Middle frontal gyrus (tissue), 1 donor: ENCODE data around the gene RERE.
"Not testable (repeated sequence)": the region's sequence is repeated elsewhere in the genome, so short reads cannot be mapped to it uniquely, and the experiment has no call there.

ENCODE experiments used
- DNase-seq: peaks from one replicate; pipeline ENCODE4 v3.0.0-alpha.2; 2015; ENCODE audit warnings: low spot score; ENCODE audit errors: extremely low spot score

The RERE gene

GRCh38 chr1:8460784-8461183 is 356.7 kb downstream of the RERE start:
- DNase-seq = no peak

DNA sequence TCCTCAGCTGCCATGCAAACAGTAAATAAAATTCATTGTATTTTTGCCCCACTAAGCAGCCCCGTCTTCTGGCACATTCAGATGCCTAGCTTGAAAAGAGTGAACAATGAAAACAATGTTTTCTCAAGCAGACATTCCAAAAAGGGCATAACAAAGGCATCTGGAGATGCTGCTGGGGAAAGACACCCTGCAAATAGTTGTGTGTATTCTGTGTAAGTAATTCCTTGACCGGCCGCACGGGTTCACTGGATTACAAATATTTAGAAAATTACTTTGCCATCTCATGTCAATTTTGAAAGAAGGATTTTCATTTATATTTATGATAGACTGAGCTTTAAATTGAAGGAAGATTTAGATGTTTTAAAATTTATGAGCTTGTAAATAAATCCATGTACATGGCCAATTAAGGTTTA is 357.3 kb downstream of the RERE start:
- DNase-seq = no peak

DNA sequence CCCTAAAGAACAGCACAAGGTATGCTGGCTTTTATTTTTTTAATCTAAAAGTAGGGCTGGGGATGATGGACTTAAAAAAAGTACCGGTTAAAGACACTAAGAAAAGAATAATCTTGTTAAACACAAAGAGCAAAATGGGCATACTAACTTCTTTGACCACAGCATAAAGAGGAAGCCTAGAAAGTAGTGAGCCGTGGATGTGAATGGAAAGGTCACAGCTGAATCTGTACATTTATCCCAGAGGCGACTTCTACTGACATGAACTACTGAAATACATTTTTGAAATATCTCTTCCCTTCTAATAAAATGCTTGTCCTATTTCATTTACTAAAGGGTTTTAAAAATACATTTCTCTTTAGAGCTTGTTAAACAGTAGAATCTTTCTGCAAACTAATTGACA is 358.8 kb downstream of the RERE start:
- DNase-seq = no peak

DNA sequence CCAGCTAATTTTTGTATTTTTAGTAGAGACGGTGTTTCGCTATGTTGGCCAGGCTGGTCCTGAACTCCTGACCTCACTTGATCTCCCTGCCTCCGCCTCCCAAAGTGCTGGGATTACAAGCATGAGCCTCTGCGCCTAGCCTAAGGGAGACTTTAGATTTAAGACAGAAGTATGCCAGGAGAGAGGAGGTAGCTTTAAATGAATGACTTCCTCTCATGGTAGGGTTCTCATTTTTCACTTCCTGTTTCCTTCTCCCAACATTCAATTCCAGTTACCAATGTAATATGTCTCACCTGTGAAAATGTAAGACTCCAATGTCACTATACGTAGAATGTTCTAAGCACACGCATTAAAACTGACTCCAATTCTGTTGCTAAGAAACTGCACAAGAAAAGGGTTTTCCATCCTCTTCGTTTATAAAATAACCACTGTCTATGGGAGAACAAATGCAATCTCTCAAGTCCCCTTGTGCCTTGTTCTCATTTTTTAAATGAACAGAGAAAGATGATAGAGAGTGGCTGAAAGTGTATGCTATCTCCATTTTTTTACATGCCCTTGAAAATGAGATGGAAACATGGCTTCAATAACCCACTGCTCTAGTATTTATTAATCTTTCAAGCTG is 359.6 kb downstream of the RERE start:
- no peak for DNase-seq

- DNase-seq = no peak
Measured at GRCh38 chr1:8456991-8457390, 360.4 kb downstream of the RERE start.

GRCh38 chr1:8456308-8456912 is 361.0 kb downstream of the RERE start:
- no peak for DNase-seq

DNA sequence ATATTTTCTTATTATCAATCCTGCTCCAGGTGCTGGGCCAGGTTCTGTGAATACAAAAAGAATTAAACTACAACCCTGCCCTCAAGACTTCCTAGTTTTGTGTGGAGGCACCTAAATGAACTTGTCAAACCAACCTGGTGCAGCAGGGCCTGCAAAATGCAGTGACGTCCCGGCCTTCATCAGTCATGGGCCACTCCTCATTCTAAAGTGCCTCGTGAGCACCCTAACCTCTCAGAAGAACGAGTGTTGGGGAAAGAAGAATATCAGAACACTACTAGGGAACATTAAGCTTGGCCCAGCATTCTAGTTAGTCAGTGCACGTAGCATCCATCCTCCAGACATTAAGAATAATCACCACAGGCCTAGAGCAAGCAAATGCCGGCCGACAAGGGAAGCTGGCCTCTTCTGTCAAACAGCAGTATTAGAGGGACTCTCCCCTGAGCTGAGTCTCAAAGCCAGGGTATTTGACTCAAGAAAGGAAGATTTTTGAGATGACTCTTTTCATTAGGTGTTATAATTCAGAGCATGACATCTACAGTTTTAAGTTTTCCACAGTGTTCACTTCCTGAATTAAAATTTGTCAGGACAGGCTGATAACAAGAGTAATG is 361.6 kb downstream of the RERE start:
- no peak for DNase-seq

GRCh38 chr1:8450312-8450711 is 367.1 kb downstream of the RERE start:
- DNase-seq = no peak

DNA sequence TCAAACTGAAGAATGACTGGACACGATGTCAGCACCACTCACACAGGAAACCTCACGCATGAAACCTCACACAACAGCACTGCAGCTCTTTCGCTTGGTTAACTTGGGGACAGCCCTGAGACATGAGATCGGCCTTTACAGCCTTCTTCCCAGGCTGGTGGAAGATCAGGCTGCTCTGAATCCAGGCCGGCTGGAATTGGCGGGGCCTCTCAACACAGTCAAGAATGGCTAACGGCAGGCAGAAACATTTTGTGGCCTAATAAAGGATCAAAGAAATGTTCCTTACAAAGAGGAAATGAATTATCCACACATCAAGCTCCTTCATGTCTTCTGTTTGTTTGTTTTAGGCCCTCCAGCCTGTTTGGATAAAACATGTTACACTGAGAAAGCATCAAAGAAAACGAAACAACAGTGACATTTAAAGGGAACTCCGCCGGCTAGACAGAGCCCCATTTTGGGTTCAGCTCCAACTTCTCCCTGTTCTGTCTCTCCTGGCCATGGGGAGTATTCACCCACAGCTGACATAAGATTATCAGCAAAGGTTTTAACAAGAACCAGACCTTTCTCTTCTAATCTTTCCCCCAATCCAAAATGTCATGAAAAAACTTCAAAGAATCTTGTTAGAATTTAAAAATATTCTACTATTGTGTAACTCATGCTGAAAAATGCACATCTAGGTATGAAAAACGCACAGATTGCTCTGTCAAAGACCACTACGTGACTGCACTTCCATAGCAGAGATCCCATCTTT is 368.4 kb downstream of the RERE start:
- no peak for DNase-seq

- not testable (repeated sequence) for DNase-seq
Measured at GRCh38 chr1:8448505-8448904, 368.9 kb downstream of the RERE start.

GRCh38 chr1:8447616-8448150 is 369.8 kb downstream of the RERE start:
- no peak for DNase-seq

DNA sequence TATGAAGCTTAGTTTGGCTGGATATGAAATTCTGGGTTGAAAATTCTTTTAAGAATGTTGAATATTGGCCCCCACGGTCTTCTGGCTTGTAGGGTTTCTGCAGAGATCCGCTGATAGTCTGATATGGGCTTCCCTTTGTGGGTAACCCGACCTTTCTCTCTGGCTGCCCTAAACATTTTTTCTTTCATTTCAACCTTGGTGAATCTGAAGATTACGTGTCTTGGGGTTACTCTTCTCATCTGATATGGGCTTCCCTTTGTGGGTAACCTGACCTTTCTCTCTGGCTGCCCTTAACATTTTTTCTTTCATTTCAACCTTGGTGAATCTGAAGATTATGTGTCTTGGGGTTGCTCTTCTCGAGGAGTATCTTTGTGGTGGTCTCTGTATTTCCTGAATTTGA is 371.3 kb downstream of the RERE start:
- not testable (repeated sequence) for DNase-seq

- no peak for DNase-seq
Measured at GRCh38 chr1:8443558-8444194, 373.8 kb downstream of the RERE start.

GRCh38 chr1:8441426-8441825 is 376.0 kb downstream of the RERE start:
- no peak for DNase-seq

- DNase-seq = no peak
Measured at GRCh38 chr1:8439015-8439702, 378.3 kb downstream of the RERE start.

GRCh38 chr1:8438489-8438888 is 379.0 kb downstream of the RERE start:
- no peak for DNase-seq

DNA sequence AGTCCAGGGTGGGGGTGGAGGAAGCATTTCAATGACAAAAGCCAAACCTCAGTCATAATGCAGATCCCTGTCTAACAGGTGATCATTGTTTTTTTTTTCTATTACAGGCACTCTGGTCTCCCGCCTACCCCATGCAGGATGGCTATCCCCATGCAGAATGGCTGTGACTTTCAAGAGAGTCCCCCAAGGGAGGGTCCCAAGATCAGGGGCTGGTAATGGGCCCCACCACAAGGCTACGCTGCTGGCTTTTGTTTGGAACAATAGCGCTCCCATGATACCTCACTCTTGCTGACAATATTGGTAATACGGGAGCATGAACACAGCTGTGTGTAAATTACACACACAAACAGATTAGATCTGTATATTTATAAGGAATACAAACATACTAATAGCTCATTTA is 380.1 kb downstream of the RERE start:
- no peak for DNase-seq

DNA sequence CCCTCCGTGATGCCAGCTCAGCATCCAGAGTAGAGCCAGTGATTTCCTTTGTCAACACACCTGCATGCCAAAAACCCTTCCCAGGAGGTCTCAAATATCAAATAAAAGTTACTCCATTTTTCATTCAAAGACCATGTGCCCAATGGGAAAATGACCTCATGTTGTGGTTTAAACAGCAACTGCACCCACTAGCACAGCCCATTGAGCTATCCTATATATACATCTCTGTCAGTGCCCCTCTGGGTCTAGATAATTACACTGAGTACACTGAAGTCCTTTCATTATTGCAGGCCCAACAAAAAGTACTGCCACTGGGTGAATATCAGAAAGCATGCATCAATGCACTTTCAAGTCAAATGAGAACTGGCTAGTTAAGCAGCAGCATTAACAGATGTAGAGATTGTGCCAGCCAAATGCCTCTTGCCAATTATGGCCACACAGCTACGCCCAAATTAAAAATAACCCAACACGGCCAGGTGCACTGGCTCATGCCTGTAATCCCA is 381.8 kb downstream of the RERE start:
- DNase-seq = no peak

DNA sequence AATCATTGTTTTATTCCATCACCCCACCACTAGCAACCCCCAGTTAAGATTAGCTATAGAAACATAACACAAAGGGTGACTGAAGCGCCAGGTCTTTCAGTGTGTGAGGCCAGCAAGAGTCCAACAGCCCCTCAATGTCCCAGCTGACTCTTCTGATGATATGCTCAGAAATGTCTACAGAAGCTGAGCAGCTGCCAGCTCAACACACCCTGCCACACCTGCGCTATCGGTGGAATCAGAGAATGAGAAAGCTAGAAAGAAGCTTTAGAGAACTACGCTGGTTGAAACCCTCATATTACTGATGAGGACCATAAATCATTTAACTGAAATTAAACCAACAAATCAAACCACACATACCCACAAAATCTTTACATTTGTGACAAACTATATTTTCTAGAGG is 383.3 kb downstream of the RERE start:
- no peak for DNase-seq

GRCh38 chr1:8431784-8432183 is 385.7 kb downstream of the RERE start:
- no peak for DNase-seq

DNA sequence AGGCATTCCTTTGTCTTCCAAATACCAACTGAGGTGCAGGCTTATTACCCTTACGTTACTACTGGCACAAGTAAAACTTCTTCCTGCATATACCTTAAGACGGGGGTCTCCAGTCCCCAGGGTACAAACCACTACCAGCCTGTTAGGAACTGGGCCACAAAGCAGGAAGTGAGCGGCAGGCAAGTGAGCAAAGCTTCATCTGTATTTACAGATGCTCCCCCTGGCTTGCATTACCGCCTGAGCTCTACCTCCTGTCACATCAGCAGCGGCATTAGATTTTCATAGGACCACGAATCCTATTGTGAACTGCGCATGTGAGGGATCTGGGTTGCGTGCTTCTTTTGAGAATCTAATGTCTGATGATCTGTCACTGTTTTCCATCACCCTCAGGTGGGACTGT is 386.4 kb downstream of the RERE start:
- no peak for DNase-seq
